Large intestine (tissue), 3 donors: ENCODE results near the gene FN1. TPM values are rescaled to one million over a fixed set of nuclear protein-coding genes. Genes with fewer than 3 reads are reported as not detected.

Experiments
- DNase-seq, 2 donors: peaks; one replicate each; pipeline versions ENCODE4 v3.0.0 to v3.0.0-alpha.2; 2013
- H3K27ac ChIP-seq: one replicate; pipeline ENCODE4 v1.5.1; 2013; ENCODE audit warnings: low read length
- H3K27me3 ChIP-seq: 2 replicates; pipeline ENCODE4 v1.6.1; 2013; ENCODE audit warnings: low read length; ENCODE audit not compliant: control insufficient read depth, insufficient read depth
- H3K36me3 ChIP-seq: 2 replicates; pipeline ENCODE4 v1.6.1; 2013; ENCODE audit warnings: low read length; ENCODE audit not compliant: control insufficient read depth, insufficient read depth
- H3K4me1 ChIP-seq: one replicate; pipeline ENCODE4 v1.6.1; 2013; ENCODE audit warnings: low read length; ENCODE audit not compliant: control insufficient read depth, insufficient read depth
- H3K4me3 ChIP-seq: one replicate; pipeline ENCODE4 v1.5.1; 2013; ENCODE audit warnings: low read length
- H3K9me3 ChIP-seq: one replicate; pipeline ENCODE4 v1.6.1; 2013; ENCODE audit warnings: mild to moderate bottlenecking, low read depth, low read length, moderate library complexity; ENCODE audit not compliant: control insufficient read depth
- WGBS: methylation state at CpG from one replicate; pipeline ENCODE4 v1.1.5; 2013; ENCODE audit warnings: low lambda C conversion rate; ENCODE audit not compliant: insufficient coverage; 5-methylcytosine and 5-hydroxymethylcytosine counted together
- polyA plus RNA-seq: library from polyadenylated mRNA; unstranded; fragments of 120-200 nt; gene quantifications from one replicate; pipeline ENCODE4 v1.2.1, GENCODE V29; 2013

The FN1 gene
- polyA plus RNA-seq, 1 donor = 216 TPM

DNA sequence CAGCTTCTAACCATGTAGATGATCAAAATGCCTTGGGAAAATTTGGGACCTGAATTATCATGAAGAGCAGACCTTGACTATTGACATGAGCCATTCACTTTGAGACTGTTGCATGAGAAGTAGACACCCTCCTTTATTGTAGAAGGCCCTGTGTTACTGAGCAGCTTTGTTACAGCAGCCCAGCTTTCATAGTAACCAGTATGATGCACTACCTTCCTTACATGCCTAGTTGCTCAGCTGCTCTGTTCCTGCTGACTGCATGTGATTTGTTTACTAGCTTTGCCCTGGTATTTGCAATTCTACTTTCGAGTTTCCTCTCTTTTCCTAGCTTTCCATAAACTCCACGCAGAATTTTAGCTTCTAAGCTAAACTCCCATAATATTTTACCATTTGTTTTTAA, 11.2 kb upstream of the FN1 start:
- DNase-seq = no peak
- 69% methylated on average over 2 of the region's 2 CpGs for WGBS

DNA sequence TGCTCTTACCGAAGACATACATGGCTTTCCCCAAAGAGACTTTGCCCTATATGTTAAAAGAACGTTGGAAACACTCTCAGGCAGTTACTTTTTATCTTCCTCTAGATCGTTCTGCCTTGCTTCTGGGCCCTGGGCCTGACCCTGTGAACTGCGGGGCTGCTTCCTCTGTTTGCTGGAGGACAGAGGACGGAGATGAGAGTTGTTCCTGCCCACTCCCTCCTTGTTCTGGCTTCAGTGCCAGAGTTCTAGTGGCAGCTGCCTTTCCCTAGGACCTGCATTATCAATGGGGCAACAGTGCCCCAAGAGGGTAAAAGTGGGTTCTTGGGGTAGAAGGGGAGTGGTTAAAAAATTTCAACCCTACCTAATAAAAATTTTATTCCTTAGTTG, 6.5 kb upstream of the FN1 start:
- H3K4me3 ChIP-seq = no peak overlapping the region
- H3K36me3 ChIP-seq = no peaks in the 10 kb centered on the region
- H3K4me1 ChIP-seq = peaks cover 14% of the 10 kb centered on the region
- peak overlapping the region; percentile 53 for H3K27ac ChIP-seq
- no peaks in the 10 kb centered on the region for H3K9me3 ChIP-seq
- H3K27me3 ChIP-seq = no peaks in the 10 kb centered on the region
- WGBS = 20% methylated on average over 1 of the region's 5 CpGs
- DNase-seq = peak in 1 of 2 donors; percentile 67

More for the DNA sequence above, 11.2 kb upstream of the FN1 start:
- no peak overlapping the region for H3K27ac ChIP-seq
- H3K27me3 ChIP-seq = no peaks in the 10 kb centered on the region
- H3K36me3 ChIP-seq = no peaks in the 10 kb centered on the region
- no peak overlapping the region for H3K4me3 ChIP-seq
- H3K4me1 ChIP-seq = peaks cover 4% of the 10 kb centered on the region
- no peaks in the 10 kb centered on the region for H3K9me3 ChIP-seq

DNA sequence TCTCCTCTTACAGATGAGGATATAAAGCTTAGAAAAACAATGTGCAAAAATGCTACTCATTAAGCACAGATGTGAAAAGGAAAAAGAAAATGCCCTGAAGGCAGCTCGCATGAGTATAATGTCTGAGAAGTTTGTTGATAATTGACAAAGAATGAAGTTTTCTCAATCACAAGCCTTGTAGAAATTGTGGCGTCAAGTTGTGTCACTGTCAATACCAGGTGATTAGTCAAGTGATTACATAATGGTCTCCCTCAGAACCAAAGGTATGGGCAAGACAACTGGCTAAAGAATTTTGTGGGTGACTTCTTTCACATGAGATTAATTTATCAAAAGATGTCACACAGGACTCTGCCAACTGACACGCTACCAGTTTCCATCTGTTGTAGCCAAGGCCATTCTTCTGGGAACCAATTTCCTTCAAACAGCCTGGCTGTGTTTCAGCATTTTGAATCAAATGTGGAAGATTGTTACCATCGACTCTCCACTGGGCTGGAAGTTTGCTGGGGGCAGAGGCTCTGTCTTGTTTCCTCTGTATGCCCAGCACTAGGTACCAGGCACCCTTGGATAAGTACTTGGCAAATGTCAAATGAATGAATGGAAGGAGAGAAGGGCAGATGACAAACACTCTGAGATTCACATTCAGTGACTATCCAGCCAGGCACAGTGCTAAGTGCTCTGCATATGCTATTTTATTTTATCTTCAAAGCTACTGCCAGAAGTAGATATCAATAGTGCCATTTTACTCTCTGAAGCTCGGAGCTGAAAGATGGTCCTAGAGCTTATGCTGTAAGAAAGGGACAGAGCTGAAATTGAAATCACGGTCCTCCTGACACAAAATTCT, 5.9 kb upstream of the FN1 start:
- Histone ChIP-seq H3K4me3 (no peak overlapping the region), H3K36me3 (no peaks in the 10 kb centered on the region), H3K27me3 (peaks cover 6% of the 10 kb centered on the region), H3K9me3 (no peaks in the 10 kb centered on the region), H3K27ac (peak overlapping the region; percentile 53), H3K4me1 (peaks cover 14% of the 10 kb centered on the region)
- no peak for DNase-seq
- WGBS = 80% methylated on average over 1 of the region's 6 CpGs

DNA sequence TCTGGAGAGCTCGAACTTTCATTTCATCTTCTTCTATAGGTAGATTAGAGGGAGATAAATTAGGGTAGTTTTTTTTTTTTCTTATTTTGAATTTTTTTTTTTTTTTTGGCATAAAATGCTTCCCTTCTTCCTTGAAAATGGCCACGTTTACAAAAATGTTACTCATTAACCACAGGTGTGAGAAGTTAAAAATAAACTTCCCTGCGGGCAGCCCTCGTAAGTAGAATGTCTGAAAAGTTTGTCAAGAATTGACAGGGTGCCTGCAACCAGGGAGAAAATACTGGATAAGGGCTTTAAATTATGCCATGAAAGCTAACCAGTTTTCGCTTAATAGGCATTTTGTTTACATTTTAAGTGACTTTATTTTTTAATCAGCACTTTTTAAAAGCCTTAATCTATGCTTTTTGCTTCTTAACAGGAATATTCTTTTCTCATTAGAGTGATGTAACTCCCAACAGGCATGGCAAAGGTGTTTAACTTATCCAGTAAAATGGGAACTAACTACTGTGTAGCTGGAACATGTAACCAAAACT, 4.2 kb upstream of the FN1 start:
- H3K27ac ChIP-seq = peak overlapping the region; percentile 15
- WGBS = 76% methylated on average over 3 of the region's 5 CpGs
- no peak for DNase-seq

DNA sequence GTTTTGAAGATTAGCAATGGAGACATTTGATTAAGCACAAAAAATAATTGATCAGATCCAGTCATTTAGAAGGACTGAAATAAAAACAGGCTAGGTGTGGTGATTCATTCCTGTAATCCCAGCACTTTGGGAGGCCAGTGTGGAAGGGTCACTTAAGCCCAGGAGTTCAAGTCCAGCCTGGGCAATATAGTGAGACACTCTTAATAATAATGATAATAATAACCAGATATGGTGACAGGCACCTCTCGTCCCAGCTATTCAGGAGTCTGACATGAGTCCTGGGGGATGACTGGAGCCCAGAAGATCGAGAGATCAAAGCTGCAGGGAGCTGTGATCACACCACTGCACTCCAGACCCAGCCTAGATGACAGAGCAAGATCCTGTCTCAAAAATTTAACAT, 3.5 kb upstream of the FN1 start:
- WGBS = no CpG with 5 or more reads among the region's 2 CpGs
- no peaks in the 10 kb centered on the region for H3K36me3 ChIP-seq
- DNase-seq = no peak

More for the DNA sequence above, 4.2 kb upstream of the FN1 start:
- Histone ChIP-seq H3K36me3 (no peaks in the 10 kb centered on the region), H3K4me3 (no peak overlapping the region), H3K27me3 (peaks cover 12% of the 10 kb centered on the region), H3K4me1 (peaks cover 14% of the 10 kb centered on the region), H3K9me3 (peaks cover 4% of the 10 kb centered on the region)

DNA sequence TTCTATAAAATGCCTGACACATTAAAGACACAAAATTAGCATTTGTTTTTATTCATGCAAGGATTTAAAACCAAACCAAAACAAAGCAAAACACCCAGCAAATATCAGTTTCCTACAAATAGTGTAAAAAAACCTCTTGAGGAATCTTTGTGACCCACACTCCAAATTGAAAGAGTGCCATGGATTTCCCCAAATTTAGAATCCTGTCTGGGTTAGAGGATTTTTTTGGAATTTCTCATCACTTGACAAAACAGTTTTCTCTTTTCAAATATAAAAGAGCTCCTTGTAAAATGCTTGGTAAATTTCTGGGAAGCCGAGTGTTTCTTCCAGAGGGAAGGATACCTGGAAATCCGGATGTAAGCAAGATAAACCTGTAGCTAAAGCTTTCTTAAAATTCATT, 1.7 kb upstream of the FN1 start:
- Histone ChIP-seq H3K4me3 (no peak overlapping the region), H3K4me1 (peaks cover 16% of the 10 kb centered on the region)
- WGBS = 79% methylated on average over 2 of the region's 2 CpGs

More for the DNA sequence above, 3.5 kb upstream of the FN1 start:
- peaks cover 12% of the 10 kb centered on the region for H3K27me3 ChIP-seq
- peaks cover 14% of the 10 kb centered on the region for H3K4me1 ChIP-seq
- no peak overlapping the region for H3K27ac ChIP-seq
- H3K4me3 ChIP-seq = no peak overlapping the region
- H3K9me3 ChIP-seq = peaks cover 4% of the 10 kb centered on the region

DNA sequence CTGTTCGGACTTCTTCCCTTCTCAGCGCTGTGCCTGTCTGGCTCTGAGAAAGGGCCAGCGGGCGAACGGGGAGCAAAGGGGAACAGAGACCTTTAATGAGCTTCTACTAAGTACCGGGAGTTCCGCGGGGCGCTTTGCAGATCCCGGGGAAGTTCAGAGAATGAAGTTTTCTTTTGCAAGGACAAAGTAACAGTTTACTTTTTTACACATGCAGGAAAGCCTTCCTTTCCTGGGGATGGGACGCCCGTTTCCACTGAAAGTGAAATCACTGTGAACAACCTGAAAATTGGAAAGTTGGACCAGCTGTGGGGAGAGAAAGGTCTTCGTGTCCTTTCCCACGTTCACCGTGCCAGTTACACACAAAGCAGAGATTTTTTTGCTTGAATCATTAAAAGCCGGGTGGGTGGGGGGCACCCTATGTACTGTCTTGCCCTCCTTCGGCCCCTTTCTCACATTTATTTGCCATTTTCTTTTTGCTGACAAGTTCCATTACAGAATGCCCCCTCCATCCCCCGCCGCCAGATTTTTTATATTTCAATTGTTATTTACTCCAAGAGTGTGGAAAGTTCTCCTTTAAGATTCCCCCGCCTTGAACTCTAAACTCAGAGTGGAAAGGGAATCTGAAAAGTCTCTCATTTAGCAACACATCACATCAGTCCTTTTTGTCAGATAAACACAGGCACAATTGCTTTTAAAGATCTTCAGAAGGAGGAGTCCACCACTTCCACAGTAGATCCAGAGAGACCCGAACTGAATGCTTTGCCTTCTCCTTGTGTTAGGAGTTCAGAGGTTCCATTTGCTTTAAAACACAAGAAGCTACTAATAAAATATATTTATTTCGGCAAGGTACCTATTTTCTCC, 1.1 kb upstream of the FN1 start:
- no peak for DNase-seq
- peaks cover 11% of the 10 kb centered on the region for H3K4me1 ChIP-seq
- peaks cover 12% of the 10 kb centered on the region for H3K27me3 ChIP-seq
- H3K27ac ChIP-seq = peak overlapping the region; percentile 65
- H3K36me3 ChIP-seq = peaks cover 4% of the 10 kb centered on the region
- peaks cover 4% of the 10 kb centered on the region for H3K9me3 ChIP-seq
- WGBS = 18% methylated on average over 10 of the region's 22 CpGs
- peak overlapping the region; percentile 88 for H3K4me3 ChIP-seq

More for the DNA sequence above, 1.7 kb upstream of the FN1 start:
- Histone ChIP-seq H3K27me3 (peaks cover 12% of the 10 kb centered on the region), H3K36me3 (no peaks in the 10 kb centered on the region), H3K27ac (no peak overlapping the region), H3K9me3 (peaks cover 4% of the 10 kb centered on the region)
- no peak for DNase-seq

DNA sequence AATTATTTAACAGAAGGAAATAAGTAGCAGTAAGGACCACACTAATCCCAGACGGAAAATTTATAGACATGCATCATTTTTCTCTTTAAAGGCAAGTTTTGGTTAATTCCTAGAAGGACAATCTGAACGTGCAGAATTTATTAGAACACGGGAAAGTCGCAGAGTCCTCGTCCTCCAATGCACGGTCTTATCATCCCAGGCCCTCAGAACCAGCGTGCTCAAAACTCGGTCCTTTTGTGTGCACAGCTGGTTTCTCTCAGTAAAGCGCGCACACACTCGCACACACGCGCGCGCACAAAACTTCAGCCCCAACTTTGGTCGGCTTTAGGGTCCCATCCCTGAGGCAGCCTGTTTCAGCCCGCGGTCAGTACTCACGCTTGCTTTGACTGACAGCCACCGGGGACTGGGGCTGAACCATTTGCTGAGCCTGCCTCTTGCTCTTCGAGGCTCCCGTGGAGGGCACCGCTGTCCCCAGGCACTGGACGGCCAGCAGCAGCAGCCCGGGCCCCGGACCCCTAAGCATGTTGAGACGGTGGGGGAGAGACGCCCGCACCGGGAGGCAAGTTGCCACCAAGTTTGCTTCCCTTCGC, 493 bp downstream of the FN1 start:
- Histone ChIP-seq H3K4me1 (peaks cover 6% of the 10 kb centered on the region), H3K4me3 (peak overlapping the region; percentile 88), H3K9me3 (peaks cover 6% of the 10 kb centered on the region), H3K27ac (peak overlapping the region; percentile 69), H3K27me3 (peaks cover 12% of the 10 kb centered on the region), H3K36me3 (peaks cover 13% of the 10 kb centered on the region)
- DNase-seq = peak in 1 of 2 donors; percentile 21
- no CpG with 5 or more reads among the region's 31 CpGs for WGBS

DNA sequence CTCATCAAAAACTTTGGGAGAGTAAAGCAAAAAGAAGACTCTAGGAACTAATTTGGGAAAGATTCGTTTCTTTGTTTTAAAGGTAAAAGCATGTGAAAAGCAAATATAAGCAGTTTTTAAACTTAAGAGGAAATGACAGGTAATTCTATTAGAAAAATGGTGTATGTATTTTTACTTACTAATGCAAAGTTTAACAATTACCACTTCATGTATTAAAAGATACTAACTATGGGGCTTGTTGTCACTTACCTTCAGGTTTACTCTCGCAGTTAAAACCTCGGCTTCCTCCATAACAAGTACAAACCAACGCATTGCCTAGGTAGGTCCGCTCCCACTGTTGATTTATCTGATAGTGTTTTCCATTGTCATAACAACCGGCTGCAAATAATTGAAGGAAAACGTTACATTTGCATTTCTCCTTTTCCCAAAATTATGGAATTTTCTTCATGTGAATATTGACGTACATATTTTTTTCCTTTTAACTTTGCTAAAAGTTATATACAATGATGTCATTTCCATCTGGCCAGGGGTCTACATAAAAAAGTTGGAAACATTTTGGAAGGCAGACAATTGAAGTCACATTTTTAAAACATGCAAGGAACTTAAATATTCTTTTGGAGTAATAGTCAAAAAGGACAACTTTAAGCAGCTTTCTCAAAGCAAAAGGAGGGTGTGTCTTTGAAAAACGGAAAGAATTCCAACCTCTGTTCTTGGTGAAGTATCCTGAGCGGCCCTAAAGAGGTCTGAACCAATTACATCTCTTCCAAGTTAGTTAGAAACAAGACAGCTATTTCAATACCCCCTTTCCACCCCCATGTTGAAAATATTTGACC, 1.2 kb downstream of the FN1 start:
- Histone ChIP-seq H3K9me3 (peaks cover 6% of the 10 kb centered on the region), H3K27me3 (peaks cover 12% of the 10 kb centered on the region), H3K27ac (peak overlapping the region; percentile 72), H3K4me1 (peaks cover 3% of the 10 kb centered on the region), H3K4me3 (peak overlapping the region; percentile 88), H3K36me3 (peaks cover 13% of the 10 kb centered on the region)
- DNase-seq = no peak
- whole genome bisulfite sequencing = 53% methylated on average over 5 of the region's 10 CpGs
